B cell (primary cell): ENCODE measurements around the gene TALDO1.

Experiments used
- EZH2 ChIP-seq: IDR thresholded peaks from 2 replicates; pipeline ENCODE4 v1.6.1; 2012; ENCODE audit warnings: borderline replicate concordance, low read depth, mild to moderate bottlenecking, moderate library complexity, low read length; ENCODE audit not compliant: insufficient read depth, poor library complexity, severe bottlenecking
- TF ChIP-seq, protein P1 (sequence below): fragments of 200-600 bp; IDR thresholded peaks from one replicate; pipeline ENCODE4 v1.8.0; 2022; ENCODE audit warnings: antibody characterized with exemption, mild to moderate bottlenecking

DNA sequence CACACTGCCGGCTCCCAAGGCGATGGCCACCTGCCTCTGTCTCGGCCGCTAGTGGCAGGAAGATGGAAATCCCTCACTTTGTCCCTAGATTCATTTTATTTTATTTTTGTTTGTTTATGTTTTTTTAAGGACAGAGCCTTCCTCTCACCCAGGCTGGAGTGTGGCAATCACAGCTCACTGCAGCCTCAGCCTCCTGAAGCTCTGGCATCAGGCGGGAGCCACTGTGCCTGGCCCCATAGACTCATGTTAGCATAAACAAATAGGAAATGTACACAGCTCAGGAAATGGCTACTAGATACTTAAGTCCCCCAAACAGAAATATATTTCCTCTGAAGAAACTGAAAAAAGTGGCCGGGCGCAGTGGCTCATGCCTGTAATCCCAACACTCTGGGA lies 48.2 kb upstream of the TALDO1 start:
- TF ChIP-seq, protein P1, sequence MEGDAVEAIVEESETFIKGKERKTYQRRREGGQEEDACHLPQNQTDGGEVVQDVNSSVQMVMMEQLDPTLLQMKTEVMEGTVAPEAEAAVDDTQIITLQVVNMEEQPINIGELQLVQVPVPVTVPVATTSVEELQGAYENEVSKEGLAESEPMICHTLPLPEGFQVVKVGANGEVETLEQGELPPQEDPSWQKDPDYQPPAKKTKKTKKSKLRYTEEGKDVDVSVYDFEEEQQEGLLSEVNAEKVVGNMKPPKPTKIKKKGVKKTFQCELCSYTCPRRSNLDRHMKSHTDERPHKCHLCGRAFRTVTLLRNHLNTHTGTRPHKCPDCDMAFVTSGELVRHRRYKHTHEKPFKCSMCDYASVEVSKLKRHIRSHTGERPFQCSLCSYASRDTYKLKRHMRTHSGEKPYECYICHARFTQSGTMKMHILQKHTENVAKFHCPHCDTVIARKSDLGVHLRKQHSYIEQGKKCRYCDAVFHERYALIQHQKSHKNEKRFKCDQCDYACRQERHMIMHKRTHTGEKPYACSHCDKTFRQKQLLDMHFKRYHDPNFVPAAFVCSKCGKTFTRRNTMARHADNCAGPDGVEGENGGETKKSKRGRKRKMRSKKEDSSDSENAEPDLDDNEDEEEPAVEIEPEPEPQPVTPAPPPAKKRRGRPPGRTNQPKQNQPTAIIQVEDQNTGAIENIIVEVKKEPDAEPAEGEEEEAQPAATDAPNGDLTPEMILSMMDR = no peak
- no peak for TF ChIP-seq EZH2
